HCT116 (cell line): ENCODE measurements around the gene XG.

ENCODE experiments used
- CEBPB ChIP-seq: IDR thresholded peaks from 2 replicates; pipeline ENCODE4 v1.6.1; 2012; ENCODE audit warnings: low read depth
- CTCF ChIP-seq, 3 experiments: fragments of 200-600 bp in 1 of 3; sonication (generic) in 1 of 3; IDR thresholded peaks in 2 of 3; conservative IDR thresholded peaks in 1 of 3; 2 replicates each; pipeline ENCODE4 v1.5.1; 2012 to 2017; ENCODE audit warnings: low read depth in 2 of 3, low read length in 2 of 3, antibody characterized with exemption in 1 of 3, borderline replicate concordance in 1 of 3, control low read depth in 1 of 3, mild to moderate bottlenecking in 1 of 3, mixed read lengths in 1 of 3, mixed run types in 1 of 3, moderate library complexity in 1 of 3; ENCODE audit not compliant: insufficient read depth in 1 of 3
- EZH2 ChIP-seq: fragments of 200-600 bp; sonication (generic); IDR thresholded peaks from 2 replicates; pipeline ENCODE4 v1.6.1; 2017; ENCODE audit warnings: antibody characterized with exemption, mixed run types
- EZH2phosphoT487 ChIP-seq: fragments of 200-600 bp; IDR thresholded peaks from 2 replicates; pipeline ENCODE4 v1.6.1; 2018; ENCODE audit warnings: antibody characterized with exemption, borderline replicate concordance
- FOSL1 ChIP-seq: IDR thresholded peaks from 2 replicates; pipeline ENCODE4 v1.6.1; 2012; ENCODE audit warnings: low read depth
- MAX ChIP-seq: IDR thresholded peaks from 2 replicates; pipeline ENCODE4 v1.6.1; 2012
- POLR2A ChIP-seq: IDR thresholded peaks from 2 replicates; pipeline ENCODE4 v1.7.0; 2011; ENCODE audit warnings: borderline replicate concordance; ENCODE audit not compliant: insufficient read depth, insufficient read length; ENCODE audit errors: extremely low read depth
- POLR2AphosphoS5 ChIP-seq: IDR thresholded peaks from 2 replicates; pipeline ENCODE4 v1.6.1; 2011; ENCODE audit warnings: mild to moderate bottlenecking, low read depth, low read length, moderate library complexity
- RAD21 ChIP-seq: IDR thresholded peaks from 2 replicates; pipeline ENCODE4 v1.6.1; 2012; ENCODE audit warnings: low read depth, mild to moderate bottlenecking
- REST ChIP-seq: IDR thresholded peaks from 2 replicates; pipeline ENCODE4 v1.6.1; 2012; ENCODE audit warnings: low read depth
- SP1 ChIP-seq: IDR thresholded peaks from 2 replicates; pipeline ENCODE4 v1.6.1; 2012; ENCODE audit warnings: low read depth
- SRF ChIP-seq: IDR thresholded peaks from 2 replicates; pipeline ENCODE4 v1.6.1; 2012; ENCODE audit warnings: low read depth
- TCF7L2 ChIP-seq: IDR thresholded peaks from 2 replicates; pipeline ENCODE4 v1.7.0; 2011; ENCODE audit warnings: borderline replicate concordance, inconsistent platforms; ENCODE audit not compliant: insufficient read depth, insufficient read length; ENCODE audit errors: extremely low read depth
- YY1 ChIP-seq: IDR thresholded peaks from 2 replicates; pipeline ENCODE4 v1.6.1; 2011; ENCODE audit warnings: low read length, low read depth, moderate library complexity, mild to moderate bottlenecking; ENCODE audit not compliant: insufficient replicate concordance; ENCODE audit errors: extremely low read depth

GRCh38 chrX:2823795-2824386, 72.1 kb downstream of the XG start:
- no peak for TF ChIP-seq CTCF (IDR thresholded peaks at IDR 0.05 in 2 of 3, conservative IDR thresholded peaks at IDR 0.05 in 1 of 3; ENCODE audit: borderline replicate concordance in 1 of 3, insufficient read depth in 1 of 3, low read depth in 2 of 3, low read length in 2 of 3)
- TF ChIP-seq POLR2A, result no peak
- no peak for TF ChIP-seq TCF7L2
- no peak for TF ChIP-seq YY1
- no peak for TF ChIP-seq POLR2AphosphoS5
- no peak for TF ChIP-seq REST
- no peak for TF ChIP-seq SP1
- TF ChIP-seq MAX, result no peak
- no peak for TF ChIP-seq FOSL1
- no peak for TF ChIP-seq CEBPB
- TF ChIP-seq RAD21, result no peak
- TF ChIP-seq SRF, result no peak
- no peak for TF ChIP-seq EZH2
- TF ChIP-seq EZH2phosphoT487, result no peak
